K562 (cell line): Measurements from ENCODE around the gene EVA1B. TPM values are rescaled to one million over a fixed set of nuclear protein-coding genes. Genes with fewer than 3 reads are reported as not detected.

ENCODE experiments used
- ATF3 ChIP-seq, 2 experiments: fragments of 450-650 bp in 1 of 2; sonication (generic) in 1 of 2; formaldehyde crosslinking in 1 of 2; IDR thresholded peaks in 1 of 2; conservative IDR thresholded peaks in 1 of 2; 2 replicates each; pipeline versions ENCODE4 v1.6.1 to v1.8.1; 2016 to 2023; ENCODE audit warnings: mild to moderate bottlenecking in 2 of 2, moderate library complexity in 2 of 2, inconsistent platforms in 1 of 2, missing genetic modification reagents in 1 of 2
- KDM2B ChIP-seq: fragments of 250-450 bp; sonication (Bioruptor Pico); IDR thresholded peaks from 2 replicates; pipeline ENCODE4 v1.8.0; 2021; ENCODE audit warnings: mild to moderate bottlenecking, moderate library complexity
- L3MBTL2 ChIP-seq: fragments of 450-650 bp; IDR thresholded peaks from 2 replicates; pipeline ENCODE4 v1.6.1; 2016; ENCODE audit warnings: mild to moderate bottlenecking, moderate library complexity
- MYNN ChIP-seq, 2 experiments: sonication (generic); formaldehyde crosslinking in 1 of 2; IDR thresholded peaks; 2 replicates each; pipeline versions ENCODE4 v1.5.0 to v1.6.1; 2016 to 2020; ENCODE audit warnings: antibody characterized with exemption in 1 of 2, missing genetic modification reagents in 1 of 2
- POLR2H ChIP-seq: IDR thresholded peaks from 2 replicates; pipeline ENCODE4 v1.6.1; 2016; ENCODE audit warnings: missing genetic modification characterization, low read depth, mild to moderate bottlenecking, control low read depth, missing compliant biosample characterization, moderate library complexity
- SRSF1 ChIP-seq: fragments of 200-400 bp; formaldehyde crosslinking; IDR thresholded peaks from 2 replicates; pipeline ENCODE4 v1.6.1; 2017; ENCODE audit warnings: mild to moderate bottlenecking, low read depth, low read length, moderate library complexity
- SRSF3 ChIP-seq: fragments of 200-400 bp; formaldehyde crosslinking; IDR thresholded peaks from 2 replicates; pipeline ENCODE4 v1.6.1; 2016; ENCODE audit warnings: mild to moderate bottlenecking, low read length, moderate library complexity; ENCODE audit not compliant: insufficient read depth
- ZBTB40 ChIP-seq, 2 experiments: fragments of 450-650 bp in 1 of 2; sonication (generic) in 1 of 2; formaldehyde crosslinking in 1 of 2; IDR thresholded peaks; 2 replicates each; pipeline versions ENCODE4 v1.7.1 to v1.9.0; 2016 to 2022; ENCODE audit warnings: inconsistent platforms in 1 of 2, mild to moderate bottlenecking in 1 of 2, missing genetic modification reagents in 1 of 2
- ZNF316 ChIP-seq: fragments of 450-650 bp; IDR thresholded peaks from 2 replicates; pipeline ENCODE4 v1.6.1; 2016
- ZNF639 ChIP-seq, 2 experiments: fragments of 200-800 bp in 1 of 2; sonication (Bioruptor generic) in 1 of 2; sonication (generic) in 1 of 2; formaldehyde crosslinking in 1 of 2; IDR thresholded peaks in 1 of 2; conservative IDR thresholded peaks in 1 of 2; 2 replicates each; pipeline versions ENCODE4 v1.5.0 to v1.6.1; 2016 to 2020; ENCODE audit warnings: missing compliant biosample characterization in 1 of 2, missing genetic modification characterization in 1 of 2, missing genetic modification reagents in 1 of 2
- polyA plus RNA-seq, 8 experiments: library from polyadenylated mRNA; depleted of rRNA in 4 of 8; stranded (reverse) in 5 of 8; unstranded in 3 of 8; fragments of >200 nt; fragmentation: Nextera tagmentation in 2 of 8; fragmentation: Illumina TruSeq in 1 of 8; extraction: Ambion mirVana in 2 of 8; extraction: Trizol in 1 of 8; gene quantifications; 2 replicates each; pipeline versions ENCODE4 v1.2.1 to v1.2.3, GENCODE V29; 2011 to 2014; ENCODE audit warnings: inconsistent platforms in 1 of 8, missing spikeins in 1 of 8
- total RNA-seq, 7 experiments: library from RNA; depleted of rRNA in 6 of 7; stranded (reverse); fragments of >200 nt in 6 of 7; fragmentation: Illumina TruSeq in 2 of 7; extraction: Trizol in 2 of 7; gene quantifications; 2 replicates each; pipeline versions ENCODE4 v1.2.1 to v1.2.3, GENCODE V29; 2011 to 2021; ENCODE audit warnings: low replicate concordance in 1 of 7

Gene EVA1B
- total and polyA plus RNA-seq, 9 of the 15 experiments (the other 6 are each of a cell fraction or from before 2014, with no cell fraction given): 0.08 to 65.7 (median 2.4) TPM

GRCh38 chr1:36306902-36307456, 16.5 kb downstream of the EVA1B start (continued):
- TF ChIP-seq ZBTB40 (IDR thresholded peaks at IDR 0.05) (peak; percentile 49; the same call in 1 of the 2 replicates), ZBTB40 (CRISPR knock-in tag; IDR thresholded peaks at IDR 0.05) (no peak), ATF3 (IDR thresholded peaks at IDR 0.05) (no peak), ATF3 (CRISPR knock-in tag; conservative IDR thresholded peaks at IDR 0.05) (0 out of 2 replicates have a peak, but pooled peaks have one; percentile 52), ZNF639 (CRISPR knock-in tag; conservative IDR thresholded peaks at IDR 0.05 in 1 of 2, IDR thresholded peaks at IDR 0.05 in 1 of 2) (no peak), ZNF316 (no peak), SRSF1 (no peak), KDM2B (0 out of 2 replicates have a peak, but pooled peaks have one; percentile 37), POLR2H (tag) (no peak), SRSF3 (no peak), L3MBTL2 (peak; percentile 65), MYNN (IDR thresholded peaks at IDR 0.05) (no peak), MYNN (CRISPR knock-in tag; IDR thresholded peaks at IDR 0.05) (no peak)
